Smooth muscle cell (in vitro differentiated cells): Measurements from ENCODE around the gene ZKSCAN3. TPM values are rescaled to one million over a fixed set of nuclear protein-coding genes. Genes with fewer than 3 reads are reported as not detected.
"Not testable (repeated sequence)": the region's sequence is repeated elsewhere in the genome, so short reads cannot be mapped to it uniquely, and the experiment has no call there.

Source experiments
- DNase-seq: peaks from one replicate; lab custom pipeline; 2025; ENCODE audit not compliant: unreplicated experiment; lab: John Stamatoyannopoulos, UW
- H2AFZ ChIP-seq: fragments of 200-600 bp; sonication (generic); 2 replicates; pipeline ENCODE4 v1.6.0; 2016; ENCODE audit warnings: antibody characterized with exemption, low read depth, mild to moderate bottlenecking
- H3F3A ChIP-seq: fragments of 200-600 bp; sonication (generic); 2 replicates; pipeline ENCODE4 v1.6.0; 2017; ENCODE audit warnings: antibody characterized with exemption, low read depth
- H3K27ac ChIP-seq: fragments of 200-600 bp; sonication (generic); 2 replicates; pipeline ENCODE4 v1.5.1; 2016; ENCODE audit warnings: low read depth, mild to moderate bottlenecking
- H3K27me3 ChIP-seq: fragments of 200-600 bp; sonication (generic); 2 replicates; pipeline ENCODE4 v1.6.1; 2016; ENCODE audit warnings: low read depth, mild to moderate bottlenecking
- H3K36me3 ChIP-seq: fragments of 200-600 bp; sonication (generic); 2 replicates; pipeline ENCODE4 v1.5.1; 2016; ENCODE audit warnings: low read depth
- H3K4me1 ChIP-seq: fragments of 200-600 bp; sonication (generic); 2 replicates; pipeline ENCODE4 v1.5.1; 2016; ENCODE audit warnings: low read depth
- H3K4me2 ChIP-seq: fragments of 200-600 bp; sonication (generic); 2 replicates; pipeline ENCODE4 v1.6.0; 2016; ENCODE audit warnings: mild to moderate bottlenecking
- H3K4me3 ChIP-seq: fragments of 200-600 bp; sonication (generic); 2 replicates; pipeline ENCODE4 v1.5.1; 2016; ENCODE audit warnings: mild to moderate bottlenecking
- H3K79me2 ChIP-seq: fragments of 200-600 bp; sonication (generic); 2 replicates; pipeline ENCODE4 v1.6.0; 2016; ENCODE audit warnings: low read depth, mild to moderate bottlenecking
- H3K9ac ChIP-seq: fragments of 200-600 bp; sonication (generic); 2 replicates; pipeline ENCODE4 v1.6.0; 2016; ENCODE audit warnings: low read depth
- H3K9me3 ChIP-seq: fragments of 200-600 bp; sonication (generic); replicated peaks from 2 replicates; pipeline ENCODE4 v1.5.1; 2016; ENCODE audit warnings: low read depth
- H4K20me1 ChIP-seq: fragments of 200-600 bp; sonication (generic); 2 replicates; pipeline ENCODE4 v1.6.0; 2016; ENCODE audit warnings: low read depth
- CTCF ChIP-seq: fragments of 200-600 bp; sonication (generic); IDR thresholded peaks from 2 replicates; pipeline ENCODE4 v1.5.1; 2017; ENCODE audit warnings: borderline replicate concordance, mild to moderate bottlenecking, antibody characterized with exemption; ENCODE audit not compliant: insufficient read depth, poor library complexity, severe bottlenecking
- WGBS: methylation state at CpG from one replicate; pipeline ENCODE4 v1.1.7; 2016; ENCODE audit warnings: low lambda C conversion rate; 5-methylcytosine and 5-hydroxymethylcytosine counted together
- polyA plus RNA-seq: library from polyadenylated mRNA; unstranded; fragments of >200 nt; fragmentation: Nextera tagmentation; extraction: Ambion mirVana; gene quantifications from 2 replicates; pipeline ENCODE4 v1.2.1, GENCODE V29; 2016
- total RNA-seq: library from RNA; depleted of rRNA; stranded (reverse); fragments of >200 nt; gene quantifications from 2 replicates; pipeline ENCODE4 v1.2.3, GENCODE V29; 2014

ZKSCAN3 gene
- total and polyA plus RNA-seq, 2 experiments from 2014 or later, result 3.6 to 5.2 TPM

GRCh38 chr6:28355743-28356665, 6.3 kb downstream of the ZKSCAN3 start:
- peak overlapping the region; percentile 82 for H2AFZ ChIP-seq
- H3K27ac ChIP-seq, result peak overlapping the region; percentile 64
- peak; percentile 70 for TF ChIP-seq CTCF
- H4K20me1 ChIP-seq, result peaks cover 5% of the 10 kb centered on the region
- H3K9me3 ChIP-seq, result no peaks in the 10 kb centered on the region
- H3K4me2 ChIP-seq, result peak overlapping the region; percentile 90
- H3K4me1 ChIP-seq, result peaks cover under 1% of the 10 kb centered on the region
- WGBS, result 25% methylated on average over 19 of the region's 19 CpGs
- H3F3A ChIP-seq, result no peaks in the 10 kb centered on the region
- H3K36me3 ChIP-seq, result peaks cover 1% of the 10 kb centered on the region
- no peaks in the 10 kb centered on the region for H3K27me3 ChIP-seq
- H3K9ac ChIP-seq, result peak overlapping the region; percentile 19
- peak; percentile 62 for DNase-seq
- H3K79me2 ChIP-seq, result peaks cover 22% of the 10 kb centered on the region
- peak overlapping the region; percentile 63 for H3K4me3 ChIP-seq

GRCh38 chr6:28356666-28357020, 6.9 kb downstream of the ZKSCAN3 start:
- no peak overlapping the region for H3K4me3 ChIP-seq
- H2AFZ ChIP-seq, result no peak overlapping the region
- WGBS, result 95% methylated on average over 7 of the region's 7 CpGs
- no peaks in the 10 kb centered on the region for H3K9me3 ChIP-seq
- H3K9ac ChIP-seq, result no peak overlapping the region
- H3K27me3 ChIP-seq, result no peaks in the 10 kb centered on the region
- peaks cover 6% of the 10 kb centered on the region for H3K36me3 ChIP-seq
- TF ChIP-seq CTCF, result no peak
- H3K4me1 ChIP-seq, result no peaks in the 10 kb centered on the region
- peak overlapping the region; percentile 90 for H3K4me2 ChIP-seq
- peak overlapping the region; percentile 64 for H3K27ac ChIP-seq
- peaks cover 15% of the 10 kb centered on the region for H3K79me2 ChIP-seq
- H4K20me1 ChIP-seq, result peaks cover 5% of the 10 kb centered on the region
- no peaks in the 10 kb centered on the region for H3F3A ChIP-seq
- DNase-seq, result no peak

- H3K79me2 ChIP-seq, result peaks cover 12% of the 10 kb centered on the region
- no peak for DNase-seq
- no peaks in the 10 kb centered on the region for H3K27me3 ChIP-seq
- H3K4me1 ChIP-seq, result no peaks in the 10 kb centered on the region
- TF ChIP-seq CTCF, result no peak
- peak overlapping the region; percentile 64 for H3K27ac ChIP-seq
- H3K9ac ChIP-seq, result no peak overlapping the region
- peaks cover 5% of the 10 kb centered on the region for H4K20me1 ChIP-seq
- 58% methylated on average over 6 of the region's 6 CpGs for WGBS
- H3K9me3 ChIP-seq, result no peaks in the 10 kb centered on the region
- H3K4me3 ChIP-seq, result no peak overlapping the region
- H2AFZ ChIP-seq, result no peak overlapping the region
- no peaks in the 10 kb centered on the region for H3F3A ChIP-seq
- peak overlapping the region; percentile 90 for H3K4me2 ChIP-seq
- peaks cover 6% of the 10 kb centered on the region for H3K36me3 ChIP-seq
These were observed 7.3 kb downstream of the ZKSCAN3 start for GRCh38 chr6:28357036-28357435.

GRCh38 chr6:28359562-28359961, 9.8 kb downstream of the ZKSCAN3 start:
- H2AFZ ChIP-seq, H3K36me3 ChIP-seq, H3F3A ChIP-seq, H3K4me2 ChIP-seq, H3K27me3 ChIP-seq, H3K4me1 ChIP-seq, H3K9me3 ChIP-seq, H3K27ac ChIP-seq, H4K20me1 ChIP-seq, DNase-seq, H3K4me3 ChIP-seq, H3K9ac ChIP-seq, H3K79me2 ChIP-seq: not testable (repeated sequence)
- WGBS, result 99% methylated on average over 14 of the region's 16 CpGs
